Measurements from ENCODE around the gene GSTO1.

GSTO1 gene

GRCh38 chr10:104260775-104261115 lies 6.1 kb downstream of the GSTO1 start:
- Mint-ChIP-seq H3K36me3 (ENCODE audit: low read depth) (peaks cover 38% of the 10 kb centered on the region), H3K4me1 (peaks cover 12% of the 10 kb centered on the region), H3K27ac (no peak overlapping the region), H3K4me3 (no peak overlapping the region), H3K9me3 (no peaks in the 10 kb centered on the region), H3K27me3 (ENCODE audit: low read depth) (no peaks in the 10 kb centered on the region)
- no peak for TF ChIP-seq CTCF (IDR thresholded peaks at IDR 0.05; ENCODE audit: unreplicated experiment in 3 of 3)

- TF ChIP-seq CTCF (IDR thresholded peaks at IDR 0.05; ENCODE audit: unreplicated experiment in 3 of 3) = no peak
- Mint-ChIP-seq H3K4me3 (no peak overlapping the region), H3K27me3 (ENCODE audit: low read depth) (no peaks in the 10 kb centered on the region), H3K36me3 (ENCODE audit: low read depth) (peaks cover 48% of the 10 kb centered on the region), H3K9me3 (no peaks in the 10 kb centered on the region), H3K4me1 (peaks cover 4% of the 10 kb centered on the region), H3K27ac (no peak overlapping the region)
Measured at GRCh38 chr10:104262055-104262454, 7.4 kb downstream of the GSTO1 start.

GRCh38 chr10:104264783-104265182 lies 10.1 kb downstream of the GSTO1 start:
- Mint-ChIP-seq H3K27me3 (ENCODE audit: low read depth) (no peaks in the 10 kb centered on the region), H3K4me1 (peaks cover 10% of the 10 kb centered on the region), H3K4me3 (no peak overlapping the region), H3K9me3 (no peaks in the 10 kb centered on the region), H3K27ac (no peak overlapping the region), H3K36me3 (ENCODE audit: low read depth) (peaks cover 40% of the 10 kb centered on the region)
- TF ChIP-seq CTCF (IDR thresholded peaks at IDR 0.05; ENCODE audit: unreplicated experiment in 3 of 3) = no peak

- no peak for TF ChIP-seq CTCF (IDR thresholded peaks at IDR 0.05; ENCODE audit: unreplicated experiment in 3 of 3)
- Mint-ChIP-seq H3K36me3 (ENCODE audit: low read depth) (peaks cover 25% of the 10 kb centered on the region), H3K27ac (peak overlapping the region; percentile 19 to 90 (median 40)), H3K9me3 (no peaks in the 10 kb centered on the region), H3K4me1 (peaks cover 7% of the 10 kb centered on the region), H3K4me3 (peak overlapping the region; percentile 91 to 96 (median 92)), H3K27me3 (ENCODE audit: low read depth) (no peaks in the 10 kb centered on the region)
Measured at GRCh38 chr10:104267721-104268404, 13.2 kb downstream of the GSTO1 start.

GRCh38 chr10:104268405-104268712 lies 13.7 kb downstream of the GSTO1 start:
- Mint-ChIP-seq H3K9me3 (no peaks in the 10 kb centered on the region), H3K27me3 (ENCODE audit: low read depth) (no peaks in the 10 kb centered on the region), H3K4me1 (peaks cover 7% of the 10 kb centered on the region), H3K4me3 (peak overlapping the region; percentile 91 to 96 (median 92)), H3K27ac (peak overlapping the region; percentile 19 to 98 (median 90)), H3K36me3 (ENCODE audit: low read depth) (peaks cover 25% of the 10 kb centered on the region)
- no peak for TF ChIP-seq CTCF (IDR thresholded peaks at IDR 0.05; ENCODE audit: unreplicated experiment in 3 of 3)
